ENCODE data around the gene QDPR.
"Not testable (repeated sequence)": the region's sequence is repeated elsewhere in the genome, so short reads cannot be mapped to it uniquely, and the experiment has no call there.

Gene QDPR

DNA sequence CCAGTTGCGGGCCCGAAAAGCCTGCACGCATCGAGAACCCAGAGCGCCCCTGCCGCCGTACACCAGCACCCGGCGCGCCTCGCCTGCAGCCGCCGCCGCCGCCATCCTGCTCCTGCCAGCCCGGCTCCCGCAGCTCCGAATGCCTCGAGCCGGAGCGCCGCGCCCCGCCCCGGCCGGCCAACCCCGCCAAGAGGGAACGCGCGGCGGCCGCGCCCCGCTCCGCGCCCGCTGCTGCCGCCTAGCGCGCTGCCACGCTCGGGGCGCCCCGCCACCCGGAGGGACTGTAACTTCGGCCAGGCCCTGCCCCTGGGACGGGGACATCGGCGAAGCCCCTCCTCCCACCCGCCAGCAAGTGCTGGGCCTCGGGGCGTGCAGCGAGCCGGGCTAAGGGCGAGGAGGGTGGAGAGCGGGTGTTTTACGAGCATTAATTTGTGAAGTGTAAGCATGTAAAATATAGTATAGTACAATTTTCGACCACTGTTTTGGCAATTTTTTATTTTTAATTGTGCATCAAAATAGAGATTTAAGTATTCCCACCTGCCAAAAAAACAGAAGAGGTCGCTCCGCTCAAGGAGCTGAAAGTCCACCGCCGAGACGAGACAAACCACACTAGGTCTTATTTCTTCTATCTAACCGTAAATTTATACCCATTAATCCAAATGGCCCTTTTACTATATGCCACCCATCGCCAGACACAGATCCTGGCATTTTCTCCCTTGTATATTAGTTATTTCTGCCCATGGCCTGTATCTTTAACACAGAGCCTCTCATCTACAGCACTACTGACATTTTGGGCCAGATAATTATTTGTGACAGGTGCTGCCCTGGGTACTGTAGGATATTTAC is at the start of gene QDPR:
TSS of gene QDPR (minus strand) at position 141 of the 846 bp plus-strand sequence. CDS start at position 105, 36 bp downstream.
- FAIRE-seq: no peak

GRCh38 chr4:17561195-17561909 is 49.5 kb upstream of the QDPR start:
- FAIRE-seq: no peak

DNA sequence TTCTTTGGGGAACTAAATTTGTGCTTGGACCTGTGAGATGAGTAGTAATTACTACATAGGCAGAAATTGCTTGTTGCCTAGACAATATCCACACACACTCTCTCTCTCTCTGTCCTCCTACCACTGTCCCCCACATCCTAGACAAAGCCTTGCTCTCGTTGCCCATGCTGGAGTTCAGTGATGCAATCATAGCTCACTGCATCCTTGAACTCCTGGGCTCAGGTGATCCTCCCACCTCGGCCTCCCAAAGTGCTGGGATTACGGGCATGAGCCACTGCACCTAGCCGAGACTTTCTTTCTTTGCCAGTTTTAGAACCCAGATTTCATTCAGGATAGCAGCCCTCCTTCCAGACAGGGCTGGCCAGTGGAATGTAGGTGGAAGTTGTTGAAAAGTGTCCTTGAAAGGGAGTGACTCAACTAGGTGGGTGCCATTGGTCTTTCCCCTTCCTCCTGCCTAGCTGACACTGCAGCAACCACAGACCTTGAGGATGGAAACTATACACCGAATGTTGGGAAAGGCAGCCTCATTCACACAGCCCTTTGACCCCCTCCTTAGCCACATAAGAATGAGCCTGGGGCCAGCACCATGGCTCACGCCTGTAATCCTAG is 48.3 kb upstream of the QDPR start:
- no peak for FAIRE-seq

DNA sequence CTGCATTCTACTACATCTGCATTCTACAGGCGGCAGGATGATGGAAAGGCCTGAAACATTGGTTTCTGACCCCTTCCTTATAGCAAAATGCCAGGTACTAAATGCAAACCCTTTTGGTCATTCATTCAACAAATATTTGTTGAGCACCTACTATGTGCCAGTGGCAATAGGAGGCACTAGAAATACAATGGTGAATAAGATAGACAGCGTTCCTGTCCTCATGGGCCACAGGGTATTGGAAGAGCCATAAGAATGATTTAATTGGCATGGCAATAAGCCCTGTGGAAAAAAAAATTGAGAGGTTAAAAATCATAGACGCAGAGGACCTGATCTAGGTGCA is 47.8 kb upstream of the QDPR start:
- FAIRE-seq: no peak

DNA sequence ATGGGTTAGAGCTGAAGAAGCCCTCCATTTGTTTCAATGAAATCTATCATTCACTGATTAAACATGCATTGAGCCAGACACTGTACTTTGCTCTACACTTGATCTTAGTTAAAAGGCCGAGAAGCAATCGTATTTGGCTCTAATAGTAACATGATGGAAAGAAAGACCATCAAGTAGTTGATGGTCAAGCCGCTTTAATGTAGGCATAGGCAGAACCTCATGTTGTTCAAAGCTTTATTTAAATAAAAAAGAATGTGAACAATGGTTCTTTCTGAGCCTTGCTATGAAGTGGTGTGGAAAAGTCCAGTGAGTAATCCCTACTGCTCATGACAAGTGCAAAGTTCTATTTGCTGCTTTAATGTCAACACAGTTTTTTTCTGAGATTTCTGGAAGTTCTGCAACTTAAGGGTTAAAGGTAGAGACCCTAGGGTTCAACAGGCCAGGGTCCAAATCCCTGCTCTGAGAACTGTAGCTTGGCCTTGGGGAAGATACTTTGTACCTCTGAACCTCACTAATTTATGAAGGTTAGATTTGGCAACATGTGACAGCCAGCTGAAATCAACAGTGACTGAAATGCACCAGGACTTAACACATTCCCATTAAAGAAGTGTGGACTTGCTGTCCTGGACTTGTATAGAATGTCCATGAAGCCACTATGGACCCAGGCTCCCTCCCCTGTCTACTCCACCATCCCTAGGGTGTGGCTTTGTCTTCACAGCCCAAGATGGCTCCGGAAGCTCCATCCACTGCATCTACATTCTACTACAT is 47.2 kb upstream of the QDPR start:
- no peak for FAIRE-seq

GRCh38 chr4:17557880-17558279 is 46.0 kb upstream of the QDPR start:
- no peak for FAIRE-seq

DNA sequence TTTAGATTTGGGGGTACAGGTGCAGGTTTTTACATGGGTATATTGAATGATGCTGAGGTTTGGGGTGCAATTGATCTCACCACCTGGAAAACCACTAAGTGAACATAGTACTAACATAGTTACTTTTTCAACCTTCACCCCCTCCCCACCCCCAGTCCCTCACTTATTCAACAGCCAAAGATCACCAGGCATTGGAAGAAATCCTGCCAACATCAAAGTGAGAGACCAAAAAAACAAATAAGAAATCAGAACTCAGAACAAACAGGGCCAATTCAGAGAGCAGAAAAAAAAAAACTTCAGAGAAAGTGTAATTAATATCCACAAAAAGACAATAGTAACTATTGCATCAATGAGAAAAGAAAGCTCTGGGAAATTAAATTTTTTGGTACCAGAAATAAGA is 44.6 kb upstream of the QDPR start:
- no peak for FAIRE-seq

DNA sequence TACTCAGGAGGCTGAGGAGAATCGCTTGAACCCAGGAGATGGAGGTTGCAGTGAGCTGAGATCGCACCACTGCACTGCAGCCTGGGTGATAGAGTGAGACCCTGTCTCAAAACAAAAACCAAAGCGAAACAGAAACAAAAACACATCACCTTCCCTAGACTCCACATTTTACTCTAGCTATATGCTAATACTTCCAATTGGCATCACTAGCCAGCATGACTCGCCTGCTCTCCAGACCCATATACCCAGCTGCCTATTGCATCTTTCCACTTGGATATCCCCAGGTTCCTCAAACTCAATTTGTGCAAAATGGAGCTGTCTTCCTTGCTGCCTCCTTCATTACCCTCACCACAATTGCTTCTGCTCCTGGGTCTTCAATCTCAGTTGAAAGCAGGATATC is 42.7 kb upstream of the QDPR start:
- FAIRE-seq: no peak

- no peak for FAIRE-seq
These were observed 40.5 kb upstream of the QDPR start for GRCh38 chr4:17552427-17552826.

DNA sequence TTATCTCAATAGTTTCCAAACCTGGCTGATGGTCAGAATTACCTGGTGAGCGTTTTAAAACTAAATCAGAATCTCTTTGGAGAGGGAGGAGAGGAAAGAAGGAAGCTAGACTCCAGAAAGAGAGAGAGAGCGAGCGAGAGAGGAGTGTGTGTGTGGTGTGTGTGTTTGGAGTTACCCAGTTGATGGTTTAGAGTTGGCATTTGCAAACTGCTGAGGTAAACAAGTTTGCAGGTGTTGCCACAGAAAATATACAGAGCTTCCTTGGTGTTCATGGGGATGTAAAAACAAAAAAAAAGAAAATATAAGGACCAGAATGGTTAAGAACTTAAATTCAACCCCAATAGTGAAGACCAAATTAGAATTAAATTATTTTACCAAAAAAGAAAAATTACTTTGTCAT is 38.7 kb upstream of the QDPR start:
- no peak for FAIRE-seq

GRCh38 chr4:17546678-17547077 is 34.8 kb upstream of the QDPR start:
- no peak for FAIRE-seq

- no peak for FAIRE-seq
These were observed 34.3 kb upstream of the QDPR start for GRCh38 chr4:17546222-17546621.

DNA sequence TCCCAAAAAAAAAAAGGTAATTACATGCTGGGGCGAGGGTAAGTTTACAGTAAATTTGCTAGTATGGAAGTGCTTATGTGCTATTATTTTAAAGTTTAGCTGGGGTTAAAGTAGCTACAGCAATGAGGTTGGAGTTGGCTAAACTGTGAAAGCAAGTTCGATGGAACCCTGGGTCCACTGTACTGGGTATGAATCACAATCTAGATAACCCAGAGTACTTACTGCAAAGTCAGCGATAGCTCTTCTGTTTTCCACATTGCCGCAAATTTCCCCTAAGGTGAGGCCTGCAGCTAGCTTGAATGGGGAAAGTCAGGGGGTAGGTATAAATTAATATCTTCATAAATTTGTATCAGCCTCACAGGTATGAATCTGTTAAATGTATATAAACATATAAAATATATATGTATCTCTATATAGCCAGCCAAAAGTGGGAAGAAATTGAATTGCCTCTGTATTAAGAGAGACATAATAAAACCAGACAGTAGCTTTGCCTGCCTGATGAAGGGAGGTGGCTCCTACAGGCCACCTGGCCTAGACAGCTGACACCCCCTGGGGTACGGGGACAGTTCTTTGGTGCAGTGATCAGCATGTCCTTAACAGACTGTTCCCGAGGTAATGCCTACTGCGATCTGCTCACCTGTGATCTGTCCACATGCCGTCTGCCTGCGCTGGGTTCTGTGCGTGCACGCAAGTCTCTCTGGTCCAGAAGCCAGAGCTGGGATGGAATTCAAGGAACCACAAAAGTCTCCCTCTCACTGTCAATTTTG is 33.7 kb upstream of the QDPR start:
- FAIRE-seq: no peak

DNA sequence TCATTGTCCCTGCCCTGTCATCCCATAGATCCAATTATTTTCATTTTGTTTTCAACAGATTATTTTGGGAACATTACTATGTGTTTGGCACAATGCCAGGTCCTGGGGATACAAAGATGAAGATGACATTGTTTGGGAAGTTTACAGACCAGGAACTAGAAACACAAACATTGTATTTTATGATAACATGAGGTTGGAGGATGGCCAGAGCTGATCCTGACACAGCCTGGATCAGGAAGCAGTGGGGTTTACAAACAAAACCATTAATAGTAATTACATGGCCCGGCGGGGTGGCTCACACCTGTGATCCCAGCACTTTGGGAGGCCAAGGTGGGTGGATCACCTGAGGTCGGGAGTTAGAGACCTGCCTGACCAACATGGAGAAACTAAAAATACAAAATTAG is 32.9 kb upstream of the QDPR start:
- FAIRE-seq: no peak

- FAIRE-seq: no peak
These were observed 32.3 kb upstream of the QDPR start for GRCh38 chr4:17544205-17544604.

- not testable (repeated sequence) for FAIRE-seq
These were observed 25.2 kb upstream of the QDPR start for GRCh38 chr4:17537060-17537459.

- FAIRE-seq: no peak
These were observed 24.0 kb upstream of the QDPR start for GRCh38 chr4:17535906-17536305.

- no peak for FAIRE-seq
These were observed 23.4 kb upstream of the QDPR start for GRCh38 chr4:17535242-17535641.

GRCh38 chr4:17534705-17535104 is 22.8 kb upstream of the QDPR start:
- FAIRE-seq: no peak

DNA sequence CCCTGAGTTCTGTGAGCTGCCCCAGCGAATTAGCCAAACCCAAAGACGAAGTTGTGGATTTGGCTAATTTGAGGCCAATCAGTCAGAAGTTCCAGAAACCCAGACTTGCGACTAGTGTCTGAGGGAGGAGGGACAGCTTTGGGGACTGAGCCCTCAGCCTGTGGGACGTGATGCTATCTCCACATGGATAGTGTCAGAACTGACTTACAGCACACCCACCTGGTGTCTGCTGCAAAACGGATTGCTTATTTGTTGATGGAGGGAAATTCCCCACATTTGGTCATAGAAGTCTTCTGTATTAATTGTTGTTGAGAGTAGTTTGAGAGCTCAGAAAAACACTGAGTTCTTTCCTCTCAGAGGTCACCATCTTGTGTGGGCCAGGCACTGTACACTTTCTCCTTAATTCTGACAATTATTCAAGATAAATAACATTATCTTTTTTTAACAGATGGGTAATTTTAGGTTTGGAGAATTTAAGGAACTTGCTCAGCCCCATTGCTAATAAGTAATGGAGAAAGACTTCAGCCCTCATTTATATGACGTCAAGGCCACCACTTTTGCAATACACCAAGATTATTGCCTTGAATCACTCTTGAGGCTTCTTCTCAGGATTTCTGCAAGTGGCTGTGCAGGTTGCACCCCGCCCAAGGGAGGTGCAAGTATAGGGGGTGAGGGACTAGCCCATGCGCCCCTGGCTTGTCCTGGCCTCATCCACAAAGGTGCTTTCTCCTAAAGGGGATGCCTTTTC is 19.8 kb upstream of the QDPR start:
- FAIRE-seq: no peak

- FAIRE-seq: no peak
These were observed 16.8 kb upstream of the QDPR start for GRCh38 chr4:17528551-17529165.

All from endometrium (tissue), 2 donors.